HepG2 (cell line): ENCODE results near the gene STEAP1B.
"Not testable (repeated sequence)": the region's sequence is repeated elsewhere in the genome, so short reads cannot be mapped to it uniquely, and the experiment has no call there.

ENCODE experiments used
- ZKSCAN1 ChIP-seq: fragments of 150-350 bp; IDR thresholded peaks from 2 replicates; pipeline ENCODE4 v1.6.1; 2014; ENCODE audit warnings: low read length
- ZNF616 ChIP-seq: sonication (generic); formaldehyde crosslinking; IDR thresholded peaks from 2 replicates; pipeline ENCODE4 v1.5.0; 2020; ENCODE audit warnings: low read depth, mild to moderate bottlenecking, missing genetic modification reagents

DNA sequence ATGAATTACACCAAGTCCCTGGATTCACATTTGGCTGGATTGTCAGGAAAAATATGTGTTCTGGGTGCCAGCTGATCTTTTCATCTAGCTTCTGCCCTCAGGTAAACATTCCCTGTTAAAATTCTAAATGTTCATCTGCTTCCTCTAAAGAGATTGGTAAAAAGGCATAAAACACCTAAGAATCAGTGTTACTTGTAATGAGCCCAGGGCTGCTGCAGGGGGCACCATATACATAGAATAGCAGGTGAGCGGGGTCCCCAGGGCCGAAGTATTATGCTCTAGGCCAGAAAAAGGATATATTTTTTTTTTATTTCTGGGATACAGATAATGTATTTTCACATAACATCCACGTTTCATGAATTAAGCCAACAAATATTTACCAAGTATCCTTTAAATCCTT, 4.5 kb upstream of the STEAP1B start:
- not testable (repeated sequence) for TF ChIP-seq ZKSCAN1, ZNF616
